Activated CD8-positive, alpha-beta memory T cell treated with anti-CD3 and anti-CD28 coated beads for 4 hours (primary cell): ENCODE results near the gene COQ8A.

ENCODE experiments used
- DNase-seq, 2 donors: peaks; one replicate each; pipeline ENCODE4 v3.0.0-alpha.2; 2020; ENCODE audit warnings: low read depth in 2 of 2

COQ8A gene

GRCh38 chr1:226973371-226973897, 33.3 kb downstream of the COQ8A start:
- DNase-seq = no peak

GRCh38 chr1:226973898-226974543, 33.9 kb downstream of the COQ8A start:
- no peak for DNase-seq

GRCh38 chr1:226974544-226975258, 34.6 kb downstream of the COQ8A start:
- no peak for DNase-seq

DNA sequence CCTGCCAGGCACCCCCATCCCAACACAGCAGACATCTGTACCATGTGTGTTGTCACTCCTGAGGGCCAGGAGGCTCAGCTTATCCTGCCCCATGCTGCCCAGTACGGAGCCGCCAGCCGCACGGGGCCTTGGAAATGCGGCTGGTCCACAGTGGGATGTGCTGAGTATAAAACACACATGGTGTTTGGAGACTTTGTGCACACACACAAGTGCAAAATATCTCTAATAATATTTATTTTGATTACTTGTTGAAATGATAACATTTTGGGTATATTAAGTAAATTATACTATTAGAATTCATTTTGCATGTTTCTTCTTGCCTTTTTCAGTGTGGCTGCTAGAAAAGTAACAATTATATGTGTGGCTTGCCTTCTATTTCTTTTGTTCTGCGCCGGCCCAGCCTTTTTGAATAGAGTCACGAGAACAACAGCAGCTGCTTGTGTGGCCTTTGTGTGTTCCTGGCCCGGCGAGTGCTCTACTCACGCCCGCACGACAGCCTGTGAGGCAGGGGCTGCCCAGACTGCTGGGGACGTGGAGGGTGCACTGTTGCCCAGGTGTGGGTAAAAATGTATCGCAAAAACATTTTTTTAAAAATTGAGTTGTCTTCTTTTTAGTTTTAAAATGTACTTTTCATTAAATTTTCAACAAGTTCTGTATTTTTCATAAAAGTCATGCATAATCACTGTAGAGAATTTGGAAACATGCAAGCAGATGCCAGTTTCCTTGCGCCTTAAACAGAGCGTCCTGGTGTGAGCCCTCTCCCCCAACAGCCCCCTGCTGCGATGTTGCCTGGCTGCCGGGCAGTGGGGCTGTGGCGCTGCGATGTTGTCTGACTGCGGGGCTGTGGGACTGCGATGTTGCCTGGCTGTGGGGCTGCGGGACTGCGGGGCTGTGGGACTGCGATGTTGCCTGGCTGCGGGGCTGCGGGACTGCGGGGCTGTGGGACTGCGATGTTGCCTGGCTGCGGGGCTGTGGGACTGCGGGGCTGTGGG, 35.5 kb downstream of the COQ8A start:
- no peak for DNase-seq

GRCh38 chr1:226976276-226976977, 36.3 kb downstream of the COQ8A start:
- no peak for DNase-seq

DNA sequence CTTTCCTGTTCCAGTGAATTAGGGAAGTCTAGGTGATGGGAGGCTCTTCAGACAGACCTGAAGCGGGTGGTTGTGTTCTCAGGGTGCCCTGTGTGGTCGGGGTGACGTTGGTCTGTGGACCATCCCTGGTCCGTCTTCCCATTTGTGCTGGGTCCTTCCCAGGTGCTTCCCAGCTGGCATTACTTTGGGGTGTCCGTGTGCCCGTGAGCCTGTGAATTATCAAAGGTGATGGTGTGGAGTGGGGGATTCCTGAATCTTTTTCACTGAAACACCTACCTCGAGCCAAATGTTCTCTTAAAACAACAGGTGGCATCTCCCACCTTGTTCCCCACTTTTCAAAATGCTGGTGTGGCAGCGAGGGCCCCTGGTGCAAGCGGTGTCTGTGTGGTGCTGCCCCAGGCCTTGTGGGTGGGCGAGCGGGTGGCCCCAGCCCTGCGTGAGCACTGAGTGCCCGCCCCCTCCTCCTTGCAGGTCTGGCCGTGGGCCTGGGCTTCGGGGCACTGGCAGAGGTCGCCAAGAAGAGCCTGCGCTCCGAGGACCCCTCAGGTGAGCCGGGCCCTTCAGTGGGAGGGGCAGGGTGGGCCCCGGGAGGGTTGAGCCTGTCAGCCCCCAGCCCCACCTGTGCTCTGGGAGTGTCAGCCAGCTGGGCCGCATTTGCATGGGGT, 37.0 kb downstream of the COQ8A start:
- no peak for DNase-seq

GRCh38 chr1:226977643-226978431, 37.7 kb downstream of the COQ8A start:
- no peak for DNase-seq

DNA sequence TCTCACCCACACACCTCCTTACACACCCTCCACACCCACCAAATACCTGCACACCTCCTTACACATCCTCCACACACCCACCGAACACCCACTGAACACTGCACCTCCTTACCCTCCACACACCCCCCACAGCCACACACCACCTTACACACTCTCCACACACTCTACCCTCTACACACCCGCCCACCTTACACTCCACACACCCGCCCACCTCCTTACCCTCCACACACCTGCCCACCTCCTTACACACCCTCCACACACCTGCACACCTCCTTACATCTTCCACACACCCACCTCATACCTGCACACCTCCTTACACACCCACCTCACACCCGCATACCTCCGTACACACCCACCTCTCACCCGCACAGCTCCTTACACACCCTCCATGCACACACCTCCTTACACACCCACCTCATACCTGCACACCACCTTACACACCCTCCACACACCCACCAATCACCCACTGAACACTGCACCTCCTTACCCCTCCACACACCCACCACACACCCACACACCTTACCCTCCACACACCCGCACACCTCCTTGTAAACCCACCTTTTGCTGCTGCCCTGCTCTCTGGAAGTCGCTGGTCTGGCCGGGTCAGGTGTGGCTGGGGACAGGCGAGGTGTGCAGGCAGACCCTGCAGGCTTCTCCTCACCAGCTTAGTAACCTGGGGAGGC, 38.5 kb downstream of the COQ8A start:
- DNase-seq = no peak

GRCh38 chr1:226979115-226979516, 39.0 kb downstream of the COQ8A start:
- DNase-seq = no peak

GRCh38 chr1:226979517-226980121, 39.5 kb downstream of the COQ8A start:
- DNase-seq = no peak

- no peak for DNase-seq
These were observed 40.0 kb downstream of the COQ8A start for GRCh38 chr1:226980122-226980560.

DNA sequence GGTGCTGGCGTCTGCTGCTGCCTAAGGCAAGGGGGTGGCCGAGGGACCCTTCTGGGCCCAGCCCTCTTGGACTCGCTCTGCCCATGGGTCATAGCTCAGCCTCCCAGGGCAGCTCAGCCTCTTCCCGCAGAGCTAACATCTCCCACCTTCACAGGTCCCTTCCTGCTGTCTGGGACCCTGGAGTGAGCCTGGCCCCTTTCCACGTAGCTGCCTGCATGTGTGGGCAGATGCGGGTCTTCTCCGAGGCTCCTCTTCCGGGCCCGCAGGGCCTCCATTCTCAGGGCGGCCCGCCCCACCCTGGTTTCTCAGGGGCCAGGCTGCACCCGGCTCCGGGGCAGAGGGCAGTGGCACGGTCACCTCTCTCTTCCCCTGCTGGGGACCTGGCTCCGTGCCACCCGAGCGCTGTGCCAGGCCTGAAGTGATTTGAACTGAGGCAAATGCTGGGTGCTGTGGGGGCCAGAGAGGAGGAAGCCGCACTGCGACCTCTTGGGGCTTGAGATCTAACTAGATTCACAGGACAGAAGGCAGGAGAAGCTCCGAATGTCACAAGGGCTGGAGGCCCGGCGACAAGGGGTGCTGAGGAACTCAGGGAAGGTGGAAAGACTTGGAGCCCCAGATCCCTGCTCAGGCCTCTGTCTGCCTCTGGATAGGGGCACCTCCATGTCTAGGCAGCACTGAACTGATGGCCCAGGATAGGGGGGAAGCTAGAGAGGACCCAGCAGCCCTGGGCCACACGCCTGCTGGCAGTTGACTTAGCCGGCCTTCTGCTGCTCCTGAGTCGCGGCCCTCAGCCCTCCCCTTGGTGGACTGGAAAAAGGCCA, 40.7 kb downstream of the COQ8A start:
- DNase-seq = no peak

DNA sequence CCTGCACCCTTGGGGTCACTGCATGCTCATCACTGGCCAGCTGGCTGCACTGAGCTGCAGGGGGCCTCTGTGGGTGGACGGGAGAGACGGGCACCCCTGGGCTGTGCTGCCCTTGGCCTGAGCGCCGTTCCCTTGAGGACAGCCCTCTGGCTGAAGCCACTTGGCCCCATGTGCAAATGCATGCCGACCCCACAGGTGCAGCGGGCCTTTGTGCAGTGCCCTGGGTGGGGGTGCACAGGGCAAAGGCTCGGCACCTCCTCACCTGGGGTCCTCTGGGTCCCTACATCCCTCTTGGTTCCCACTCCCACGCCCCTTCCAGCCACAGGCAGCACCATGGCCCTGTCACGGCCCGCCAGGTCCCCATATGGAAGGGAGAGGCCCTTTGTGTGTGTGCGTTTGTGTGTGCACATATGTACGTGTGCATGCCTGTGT, 41.3 kb downstream of the COQ8A start:
- no peak for DNase-seq

DNA sequence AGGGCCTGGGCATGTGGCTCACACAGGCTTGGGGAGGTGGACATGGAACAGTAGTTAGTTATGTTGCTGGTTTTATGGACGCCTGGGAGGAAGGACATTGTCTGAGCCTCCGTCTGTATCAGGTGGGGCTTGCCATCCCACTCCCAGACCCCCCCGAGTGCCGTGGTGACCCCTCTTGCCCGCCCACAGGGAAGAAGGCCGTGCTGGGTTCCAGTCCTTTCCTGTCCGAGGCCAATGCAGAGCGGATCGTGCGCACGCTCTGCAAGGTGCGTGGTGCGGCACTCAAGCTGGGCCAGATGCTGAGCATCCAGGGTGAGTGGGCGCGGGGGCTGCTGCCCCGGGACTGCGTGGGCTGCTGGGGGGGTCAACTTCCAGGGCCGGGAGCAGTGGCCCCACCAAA, 41.7 kb downstream of the COQ8A start:
- no peak for DNase-seq

GRCh38 chr1:226982451-226983177, 42.5 kb downstream of the COQ8A start:
- no peak for DNase-seq

DNA sequence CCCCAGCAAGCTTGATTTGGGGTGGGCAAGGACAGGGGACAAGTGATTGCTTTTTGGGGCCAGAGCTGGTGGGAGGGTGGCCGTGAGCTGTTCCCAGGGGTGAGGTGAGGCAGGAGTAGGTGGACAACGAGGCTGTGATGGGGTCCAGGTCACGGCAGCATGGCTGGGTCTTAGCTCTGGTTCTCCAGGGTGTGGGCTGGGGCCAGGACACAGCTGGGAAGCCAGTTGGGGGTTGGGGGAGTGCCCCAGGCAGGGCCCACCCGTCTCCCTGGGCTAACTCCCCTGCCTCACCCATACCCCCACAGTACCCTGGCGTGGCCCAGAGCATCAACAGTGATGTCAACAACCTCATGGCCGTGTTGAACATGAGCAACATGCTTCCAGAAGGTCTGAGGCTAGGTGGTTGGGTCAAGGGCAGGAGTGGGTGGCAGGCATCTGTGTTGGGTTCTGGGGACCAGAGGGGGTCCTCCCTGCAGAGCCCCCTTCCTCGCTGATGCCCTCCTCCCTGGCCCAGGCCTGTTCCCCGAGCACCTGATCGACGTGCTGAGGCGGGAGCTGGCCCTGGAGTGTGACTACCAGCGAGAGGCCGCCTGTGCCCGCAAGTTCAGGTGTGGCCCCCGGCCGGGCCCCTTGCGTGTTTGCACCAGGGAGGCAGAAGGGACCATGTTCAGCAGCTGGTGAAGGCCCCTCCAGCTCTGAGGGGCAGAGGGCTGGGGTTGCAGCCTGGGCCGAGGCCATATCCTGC, 43.3 kb downstream of the COQ8A start:
- DNase-seq = no peak

- DNase-seq = no peak
These were observed 43.9 kb downstream of the COQ8A start for GRCh38 chr1:226983992-226984364.
